Measurements from ENCODE around the gene USP48. TPM values are rescaled to one million over a fixed set of nuclear protein-coding genes. Genes with fewer than 3 reads are reported as not detected.
A peak's percentile ranks its signal among the peaks of the same experiment; 100 is the strongest.

The USP48 gene
- total and polyA plus RNA-seq, 2 of the 8 experiments (the other 6 are each of a cell fraction or from before 2014, with no cell fraction given), result 12.8 to 83.5 TPM

GRCh38 chr1:21721295-21721985 is 61.5 kb downstream of the USP48 start:
- Histone ChIP-seq H4K5ac (ENCODE audit: insufficient read length, low read depth, low read length) (no peak overlapping the region), H3K79me1 (ENCODE audit: low read depth, low read length) (peaks cover 2% of the 10 kb centered on the region; the same call in 1 of the 2 replicates), H3K27me3 (replicated peaks in 1 of 4; ENCODE audit: control insufficient read depth in 3 of 4, extremely low read depth in 1 of 4, insufficient read depth in 3 of 4, low read length in 3 of 4) (no peaks in the 10 kb centered on the region), H2BK5ac (ENCODE audit: low read depth, low read length) (no peak overlapping the region), H4K91ac (replicated peaks; ENCODE audit: insufficient read length, low read length) (no peak overlapping the region), H3K79me2 (ENCODE audit: control insufficient read depth in 1 of 2, insufficient read depth in 2 of 2, low read length in 2 of 2) (no peaks in the 10 kb centered on the region), H3K9me3 (ENCODE audit: insufficient read depth in 2 of 2, low read depth in 1 of 2, low read length in 1 of 2) (no peaks in the 10 kb centered on the region), H3K27ac (ENCODE audit: low read depth, low read length) (no peak overlapping the region), H2BK20ac (ENCODE audit: low read length) (no peak overlapping the region), H2AFZ (ENCODE audit: low read length) (no peak overlapping the region), H3K14ac (ENCODE audit: insufficient read length) (no peak overlapping the region), H2BK12ac (ENCODE audit: low read depth, low read length) (no peak overlapping the region), H4K8ac (ENCODE audit: extremely low read depth, insufficient read depth, low read length) (no peak overlapping the region), H3K4me3 (ENCODE audit: extremely low read depth in 1 of 4, insufficient read depth in 2 of 4, low read depth in 3 of 4, low read length in 4 of 4) (no peak overlapping the region), H3K23ac (ENCODE audit: insufficient read length) (no peak overlapping the region), H3K23me2 (ENCODE audit: low read depth, low read length) (no peaks in the 10 kb centered on the region), H3K4me2 (ENCODE audit: insufficient read depth in 1 of 2, low read depth in 2 of 2, low read length in 2 of 2) (no peak overlapping the region), H3K18ac (ENCODE audit: extremely low read depth, low read length) (no peak overlapping the region), H3K9ac (replicated peaks in 1 of 4; ENCODE audit: extremely low read depth in 1 of 4, low read depth in 3 of 4, low read length in 3 of 4) (no peak overlapping the region), H3K56ac (replicated peaks; ENCODE audit: insufficient read length, low read depth, low read length) (no peak overlapping the region), H2BK15ac (ENCODE audit: low read length) (no peak overlapping the region), H3K4me1 (replicated peaks in 1 of 4; ENCODE audit: control insufficient read depth in 3 of 4, insufficient read depth in 4 of 4, low read length in 3 of 4) (no peaks in the 10 kb centered on the region), H3K4ac (replicated peaks; ENCODE audit: insufficient read length, low read depth, low read length) (no peak overlapping the region), H2AK5ac (ENCODE audit: low read depth, low read length) (no peak overlapping the region), H4K20me1 (replicated peaks in 1 of 2; ENCODE audit: control insufficient read depth in 1 of 2, insufficient read depth in 2 of 2, low read length in 2 of 2) (peaks cover 0 to 2% of the 10 kb centered on the region in 2 experiments), H2BK120ac (replicated peaks; ENCODE audit: low read depth, low read length) (no peak overlapping the region), H3K36me3 (ENCODE audit: control insufficient read depth in 2 of 4, insufficient read depth in 4 of 4, low read length in 3 of 4) (peaks cover 13 to 52% (median 19%) of the 10 kb centered on the region in 4 experiments)
- TF ChIP-seq MAFK (IDR thresholded peaks at IDR 0.05; ENCODE audit: low read depth, low read length) (peak; percentile 51; the same call in 1 of the 2 replicates), NANOG (IDR thresholded peaks at IDR 0.05; ENCODE audit: insufficient read depth, low read depth, low read length, poor library complexity, severe bottlenecking) (no peak)
- no peak for DNase-seq (ENCODE audit: low read depth in 1 of 2, low spot score in 2 of 2)
- ChIA-PET CTCF (ENCODE audit: partially characterized antibody) (interaction anchor here (2.0 kb wide), 1 partner anchor 18 kb away, joined by 7 read pairs; no protein-coding TSS in a partner anchor), POLR2A (ENCODE audit: partially characterized antibody) (interaction anchor here (0.6 kb wide), 1 partner anchor 146 kb away, joined by 3 read pairs; no protein-coding TSS in a partner anchor)
- FAIRE-seq, result no peak
- WGBS, 2 experiments (ENCODE audit: extremely low coverage in 1 of 2, insufficient coverage in 1 of 2, insufficient read length in 1 of 2, insufficient replicate concordance in 2 of 2, low coverage in 1 of 2, low lambda C conversion rate in 2 of 2, missing lambda C conversion rate in 1 of 2), result 90% methylated on average over 7 of the region's 7 CpGs; no CpG with 5 or more reads in 1 of the 2 experiments
